A204.1 (cell line): ENCODE results near the gene NOX3.
A peak's percentile ranks its signal among the peaks of the same experiment; 100 is the strongest.
"Not testable (repeated sequence)": the region's sequence is repeated elsewhere in the genome, so short reads cannot be mapped to it uniquely, and the experiment has no call there.

Experiments used
- FAIRE-seq: peaks from 2 replicates; lab custom pipeline; 2012; peaks lifted over from hg19 to GRCh38; lab: Jason Lieb, UNC

NOX3 gene

GRCh38 chr6:155466539-155466938 lies 10.9 kb upstream of the NOX3 start:
- no peak for FAIRE-seq

- no peak for FAIRE-seq
These were observed 5.9 kb upstream of the NOX3 start for GRCh38 chr6:155461556-155461955.

GRCh38 chr6:155454471-155454870 lies 1.2 kb downstream of the NOX3 start:
- FAIRE-seq: no peak

- FAIRE-seq: no peak
These were observed 1.6 kb downstream of the NOX3 start for GRCh38 chr6:155454008-155454407.

- FAIRE-seq: no peak
These were observed 3.1 kb downstream of the NOX3 start for GRCh38 chr6:155452576-155452975.

- not testable (repeated sequence) for FAIRE-seq
These were observed 4.1 kb downstream of the NOX3 start for GRCh38 chr6:155451530-155451929.

GRCh38 chr6:155450240-155450581 lies 5.4 kb downstream of the NOX3 start:
- FAIRE-seq: no peak

- no peak for FAIRE-seq
These were observed 6.0 kb downstream of the NOX3 start for GRCh38 chr6:155449450-155450239.

GRCh38 chr6:155448668-155449449 lies 6.8 kb downstream of the NOX3 start:
- FAIRE-seq: no peak

GRCh38 chr6:155447949-155448348 lies 7.7 kb downstream of the NOX3 start:
- FAIRE-seq: no peak

GRCh38 chr6:155444952-155445903 lies 10.4 kb downstream of the NOX3 start:
- FAIRE-seq: peak; percentile 84

- no peak for FAIRE-seq
These were observed 11.3 kb downstream of the NOX3 start for GRCh38 chr6:155444120-155444917.

GRCh38 chr6:155443168-155443567 lies 12.5 kb downstream of the NOX3 start:
- no peak for FAIRE-seq

GRCh38 chr6:155442562-155442961 lies 13.1 kb downstream of the NOX3 start:
- FAIRE-seq: no peak

- no peak for FAIRE-seq
These were observed 14.6 kb downstream of the NOX3 start for GRCh38 chr6:155441112-155441465.

- peak; percentile 34 for FAIRE-seq
These were observed 15.1 kb downstream of the NOX3 start for GRCh38 chr6:155440398-155441111.

- FAIRE-seq: no peak
These were observed 16.3 kb downstream of the NOX3 start for GRCh38 chr6:155439376-155439775.

GRCh38 chr6:155436981-155437749 lies 18.5 kb downstream of the NOX3 start:
- FAIRE-seq: no peak

- no peak for FAIRE-seq
These were observed 20.7 kb downstream of the NOX3 start for GRCh38 chr6:155434829-155435423.

GRCh38 chr6:155434096-155434495 lies 21.5 kb downstream of the NOX3 start:
- FAIRE-seq: no peak
